Neural progenitor cell (in vitro differentiated cells): ENCODE results near the gene EHMT2.

Experiments
- CTCF ChIP-seq: fragments of 200-600 bp; sonication (generic); IDR thresholded peaks from 2 replicates; pipeline ENCODE4 v1.5.1; 2017; ENCODE audit warnings: antibody characterized with exemption, mild to moderate bottlenecking
- EZH2 ChIP-seq: fragments of 200-600 bp; sonication (generic); IDR thresholded peaks from 2 replicates; pipeline ENCODE4 v1.6.1; 2017; ENCODE audit warnings: antibody characterized with exemption, mild to moderate bottlenecking, moderate library complexity
- EZH2phosphoT487 ChIP-seq: fragments of 200-600 bp; sonication (generic); IDR thresholded peaks from 2 replicates; pipeline ENCODE4 v1.6.1; 2017; ENCODE audit warnings: antibody characterized with exemption

GRCh38 chr6:31933537-31933936 is 36.0 kb upstream of the EHMT2 start:
- no peak for TF ChIP-seq CTCF
- no peak for TF ChIP-seq EZH2phosphoT487
- TF ChIP-seq EZH2 = no peak
